HG03520 (cell line): ENCODE data around the gene MED13L.

Source experiments
- ATAC-seq: cut with Tn5 transposase; IDR thresholded peaks from one replicate; pipeline ENCODE4 v1.9.1; 2021; ENCODE audit warnings: mild to moderate bottlenecking, moderate library complexity; ENCODE audit not compliant: unreplicated experiment

MED13L gene

DNA sequence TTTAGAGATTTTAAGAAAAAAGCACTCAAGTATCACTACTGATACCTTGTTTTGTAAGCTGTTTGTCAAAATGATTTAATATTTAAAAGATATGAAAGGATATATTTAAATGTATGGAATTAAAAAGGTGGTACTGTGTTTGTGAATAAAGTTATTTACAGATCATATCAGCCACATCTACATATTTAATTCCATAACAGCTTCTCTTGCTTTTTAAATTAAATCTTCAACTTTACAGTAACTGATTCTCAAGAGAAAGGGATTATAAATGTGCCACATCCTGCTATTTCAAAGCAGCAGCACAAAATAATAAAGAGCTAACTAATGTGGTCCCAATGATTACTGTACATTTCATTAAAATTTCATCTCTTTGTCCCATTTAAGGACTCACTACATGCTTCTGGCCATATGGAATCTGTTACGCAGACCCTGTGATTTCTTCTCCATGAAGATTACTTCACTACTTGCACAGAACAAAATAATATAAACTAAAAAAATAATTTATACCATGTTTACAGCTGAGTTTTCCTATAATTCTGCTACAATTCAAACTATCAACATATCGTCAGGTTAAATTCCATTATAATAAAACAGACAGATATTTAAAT lies 117.8 kb downstream of the MED13L start:
- ATAC-seq: no peak

DNA sequence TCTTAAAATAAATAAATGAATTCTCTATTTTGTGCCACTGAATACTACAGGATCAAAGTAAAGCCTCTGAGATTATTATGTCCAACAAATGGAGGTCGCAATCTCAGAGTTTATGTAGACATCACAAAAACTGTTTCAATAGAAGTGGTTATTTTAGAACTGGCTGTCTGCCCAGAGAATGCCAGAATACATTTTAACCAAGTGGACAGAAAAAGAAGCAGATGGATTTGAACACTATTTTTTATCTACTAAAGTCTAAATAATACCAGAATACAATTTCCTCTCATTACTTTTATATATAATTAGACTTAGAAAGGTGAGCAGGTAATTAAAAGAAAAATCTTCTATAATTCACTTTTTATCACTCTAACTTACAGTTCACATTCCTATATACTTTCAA lies 118.3 kb downstream of the MED13L start:
- no peak for ATAC-seq

DNA sequence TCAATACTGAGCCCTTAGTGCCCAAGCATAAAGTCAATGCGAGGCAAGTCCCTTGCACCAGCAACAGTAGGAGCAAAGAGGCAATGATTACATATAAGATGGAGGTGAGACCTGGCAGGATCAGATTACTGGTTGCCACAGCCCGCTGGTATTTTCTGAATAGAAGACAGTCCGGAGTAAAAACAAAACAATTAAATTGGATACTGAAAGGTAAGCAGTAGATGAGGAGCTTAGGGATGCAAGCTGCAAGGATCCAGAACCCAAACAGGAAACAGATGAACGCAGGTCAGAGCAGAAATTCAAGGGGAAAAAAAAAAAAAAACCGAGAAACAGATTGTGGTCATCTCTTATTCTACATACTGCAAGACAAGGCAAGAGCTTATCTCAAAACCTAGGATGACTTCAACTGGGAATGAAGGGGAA lies 119.6 kb downstream of the MED13L start:
- ATAC-seq: no peak

DNA sequence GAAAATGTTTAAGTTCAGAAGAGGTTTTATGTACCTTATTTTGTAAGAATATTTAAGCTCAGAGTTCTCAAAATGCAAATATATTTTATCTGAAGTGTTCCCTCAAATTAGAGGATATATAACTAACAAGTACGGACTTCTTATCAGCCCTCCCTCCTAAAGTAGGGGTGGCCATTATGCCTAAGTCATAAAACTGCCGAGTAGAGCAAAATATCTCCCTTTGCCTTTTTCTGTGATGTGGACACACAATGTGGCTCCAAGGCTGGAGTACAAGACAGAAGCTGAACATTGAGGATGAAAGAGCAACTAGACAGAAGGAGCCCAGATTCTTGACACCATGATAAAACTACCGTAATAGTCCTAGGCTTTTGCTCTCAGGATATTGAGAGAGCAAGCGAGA lies 120.9 kb downstream of the MED13L start:
- ATAC-seq: no peak

DNA sequence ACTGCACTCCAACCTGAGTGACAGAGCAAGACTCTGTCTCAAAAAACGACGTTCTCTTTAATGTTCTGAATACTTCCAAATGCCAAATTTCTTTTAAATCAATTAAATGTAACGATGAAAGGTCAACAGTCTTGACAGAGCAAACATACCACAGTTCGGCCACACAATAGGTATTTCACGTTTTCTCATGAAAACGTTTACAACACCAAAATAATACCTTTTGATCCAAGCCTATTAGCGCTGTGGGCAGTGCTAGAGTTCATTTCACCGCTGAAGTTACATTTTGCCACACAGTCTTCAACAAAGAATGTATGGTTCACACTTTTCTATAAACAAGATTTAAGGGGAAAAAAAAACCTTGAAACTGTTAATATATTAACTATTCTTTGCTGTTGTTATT lies 122.1 kb downstream of the MED13L start:
- ATAC-seq: no peak

DNA sequence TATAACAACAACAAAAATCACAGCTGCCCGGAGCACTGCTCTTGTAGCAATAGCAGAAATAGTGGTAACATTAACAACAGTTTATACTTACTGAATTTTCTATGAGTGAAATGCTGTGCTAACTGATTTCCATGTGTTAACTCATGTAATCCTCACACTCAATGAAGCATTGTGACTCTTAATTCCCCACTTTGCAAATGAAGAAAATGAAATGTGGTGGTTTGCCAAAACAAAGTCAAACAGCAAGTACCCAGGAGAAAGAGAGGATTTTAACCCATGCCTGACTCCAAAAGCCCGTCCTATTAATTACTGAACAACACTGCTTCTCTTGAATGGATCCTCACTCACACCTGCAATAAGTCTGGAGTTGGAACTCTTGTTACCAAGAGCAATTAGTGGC lies 123.5 kb downstream of the MED13L start:
- ATAC-seq: no peak

DNA sequence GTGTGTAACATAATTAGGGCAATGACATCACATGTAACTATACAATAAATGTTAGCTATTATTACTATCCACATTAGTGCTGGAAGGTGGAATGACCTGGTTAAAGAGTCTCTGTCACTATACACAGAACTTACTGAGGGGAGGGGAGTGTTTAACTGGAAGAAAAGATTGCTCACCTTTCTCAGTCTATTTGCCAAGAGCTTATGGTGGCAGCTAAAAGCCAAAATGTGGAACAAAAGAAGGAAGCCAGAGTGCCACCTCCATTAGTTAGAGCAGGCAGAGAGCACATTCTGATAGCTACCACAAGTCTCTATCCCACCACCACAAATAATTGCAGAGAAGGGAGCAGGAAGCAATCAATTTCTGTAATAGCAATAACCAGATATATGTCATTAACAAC lies 124.4 kb downstream of the MED13L start:
- ATAC-seq: no peak

DNA sequence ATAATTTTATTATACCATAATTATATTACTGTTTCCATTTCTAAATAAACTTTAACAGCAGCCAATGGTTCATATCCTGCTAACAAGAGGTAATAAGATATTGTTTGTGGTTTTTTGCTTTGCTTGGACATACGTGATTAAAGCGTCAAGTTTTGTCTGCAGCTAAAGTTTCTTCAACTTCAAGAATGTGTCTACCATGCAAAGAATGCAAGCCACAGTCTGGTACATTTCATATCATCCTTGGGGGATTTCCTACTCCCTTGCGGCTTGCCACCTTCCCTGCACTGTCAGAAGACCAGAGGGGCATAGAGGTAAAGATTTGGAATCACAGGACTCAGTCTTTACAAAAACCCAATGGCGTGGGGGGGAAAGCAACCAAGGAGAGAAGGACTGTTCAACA lies 125.2 kb downstream of the MED13L start:
- ATAC-seq: no peak

DNA sequence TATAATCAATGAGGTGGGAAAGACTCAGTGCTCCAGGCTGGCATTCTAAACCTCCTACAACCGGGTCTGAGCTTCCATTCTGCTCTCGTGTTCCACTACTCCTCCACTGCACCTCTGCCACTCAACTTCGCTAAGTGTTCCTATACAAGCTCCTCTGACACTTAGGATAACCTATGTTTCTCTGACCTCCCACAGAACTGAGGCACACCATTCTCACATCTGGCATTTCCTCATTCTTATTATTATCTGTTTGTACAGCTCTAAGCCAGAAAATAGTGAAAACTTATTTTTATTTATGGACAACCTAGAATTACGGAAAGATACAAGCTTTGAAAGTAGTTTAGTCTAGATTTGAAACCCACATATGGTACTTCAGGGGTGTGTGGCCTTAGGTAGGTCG lies 127.0 kb downstream of the MED13L start:
- no peak for ATAC-seq

DNA sequence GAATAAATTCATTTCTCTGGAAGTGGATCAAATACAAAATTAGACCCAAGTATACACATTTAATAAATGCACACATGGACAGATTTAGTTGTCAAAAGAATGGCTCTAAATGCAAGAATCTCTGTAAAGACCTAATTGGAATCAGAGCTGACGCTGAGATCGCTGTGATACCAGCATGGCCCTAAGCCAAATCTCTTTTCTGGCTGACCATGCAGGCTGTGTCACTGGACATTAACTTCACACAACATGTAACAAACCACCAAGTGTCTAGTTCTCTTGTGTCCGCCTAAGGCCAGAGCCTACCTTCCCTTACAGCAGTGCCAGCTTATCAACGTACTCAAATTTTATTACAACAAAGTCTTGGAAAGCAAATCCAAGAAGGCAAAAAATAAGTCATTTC lies 127.5 kb downstream of the MED13L start:
- no peak for ATAC-seq

DNA sequence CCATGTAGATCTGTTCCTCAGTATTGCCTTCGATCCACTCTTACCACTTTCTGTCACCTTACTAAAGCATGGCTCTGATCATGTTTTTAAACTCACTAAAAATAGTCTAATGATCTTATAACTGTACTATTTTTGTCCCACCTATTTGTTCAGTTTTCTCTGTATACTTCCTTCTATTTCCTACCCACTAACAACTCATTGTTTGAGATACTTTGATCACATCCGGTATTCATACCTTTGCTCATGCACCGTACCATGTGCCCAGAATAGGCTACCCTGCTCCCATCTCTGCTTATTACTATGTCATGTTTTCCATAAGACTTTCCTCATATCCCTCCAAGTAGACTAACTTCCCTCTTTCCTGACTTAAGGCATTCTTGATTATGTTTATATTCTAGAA lies 128.6 kb downstream of the MED13L start:
- ATAC-seq: no peak

DNA sequence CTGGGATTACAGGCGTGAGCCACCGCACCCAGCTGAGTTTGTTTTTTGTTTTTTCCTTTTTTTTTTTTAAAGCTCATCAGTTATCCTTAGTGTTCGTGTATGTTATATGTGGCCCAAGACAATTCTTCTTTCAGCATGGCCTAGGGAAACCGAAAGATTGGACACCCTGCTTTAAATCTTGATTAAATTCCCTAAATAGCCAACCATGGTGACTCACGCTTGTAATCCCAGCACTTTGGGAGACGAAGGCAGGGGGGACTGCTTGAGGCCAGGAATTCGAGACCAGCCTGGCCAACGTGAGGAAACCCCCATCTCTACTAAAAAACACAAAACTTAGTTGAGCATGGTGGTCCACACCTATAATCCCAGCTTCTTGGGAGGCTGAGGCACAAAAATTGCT lies 131.1 kb downstream of the MED13L start:
- ATAC-seq: no peak

DNA sequence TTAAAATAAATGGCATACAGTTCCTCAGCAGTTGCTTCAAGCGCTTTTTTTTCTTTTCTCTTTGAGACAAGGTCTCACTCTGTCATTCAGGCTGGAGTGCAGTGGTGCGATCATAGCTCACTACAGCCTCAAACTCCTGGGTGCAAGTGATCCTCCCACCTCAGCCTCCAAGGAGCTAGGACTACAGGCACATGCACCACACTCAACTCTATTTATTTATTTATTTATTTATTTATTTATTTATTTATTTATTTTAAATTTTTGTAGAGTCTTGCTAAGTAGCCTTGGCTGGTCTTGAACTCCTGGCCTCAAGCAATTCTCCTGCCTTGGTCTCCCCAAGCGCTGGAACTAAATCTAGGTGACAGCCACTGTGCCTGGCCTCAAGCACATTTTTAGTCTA lies 132.0 kb downstream of the MED13L start:
- no peak for ATAC-seq

DNA sequence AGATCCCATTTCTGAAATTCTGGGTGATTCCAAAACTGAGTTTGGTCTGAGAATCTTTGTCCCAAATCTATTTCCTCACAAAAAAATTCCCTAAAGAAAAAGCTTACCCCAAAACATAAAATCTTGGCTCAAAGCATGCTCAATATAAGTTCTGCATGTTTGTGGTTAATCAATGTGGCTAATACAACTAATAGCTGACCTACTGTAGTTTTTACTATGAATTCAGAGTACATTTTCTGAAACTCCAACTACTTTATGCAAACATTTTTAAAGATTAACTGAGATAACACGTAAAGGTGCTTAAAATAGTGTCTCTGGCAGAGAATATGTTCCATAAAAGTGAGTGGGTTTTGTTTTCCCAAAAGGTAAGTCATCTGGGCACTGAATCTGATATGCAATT lies 133.1 kb downstream of the MED13L start:
- ATAC-seq: no peak

DNA sequence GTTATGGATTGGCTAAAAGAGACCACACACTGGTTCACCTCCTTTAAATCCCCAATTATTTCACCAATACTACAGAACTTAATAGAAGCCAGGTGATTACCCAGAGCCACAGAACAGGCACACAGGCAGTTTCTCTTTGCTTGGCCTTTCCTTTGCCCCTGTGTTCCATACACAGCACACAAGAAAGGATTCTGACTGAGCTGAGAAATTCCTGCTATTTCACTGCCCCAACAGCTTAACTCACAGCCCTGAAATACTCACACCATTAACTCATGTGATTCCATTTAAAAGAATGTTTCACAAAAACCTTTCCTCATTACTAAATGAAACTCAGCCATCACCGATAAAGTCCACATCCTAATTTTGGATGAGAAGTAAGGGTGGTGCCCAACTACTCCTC lies 133.6 kb downstream of the MED13L start:
- no peak for ATAC-seq

DNA sequence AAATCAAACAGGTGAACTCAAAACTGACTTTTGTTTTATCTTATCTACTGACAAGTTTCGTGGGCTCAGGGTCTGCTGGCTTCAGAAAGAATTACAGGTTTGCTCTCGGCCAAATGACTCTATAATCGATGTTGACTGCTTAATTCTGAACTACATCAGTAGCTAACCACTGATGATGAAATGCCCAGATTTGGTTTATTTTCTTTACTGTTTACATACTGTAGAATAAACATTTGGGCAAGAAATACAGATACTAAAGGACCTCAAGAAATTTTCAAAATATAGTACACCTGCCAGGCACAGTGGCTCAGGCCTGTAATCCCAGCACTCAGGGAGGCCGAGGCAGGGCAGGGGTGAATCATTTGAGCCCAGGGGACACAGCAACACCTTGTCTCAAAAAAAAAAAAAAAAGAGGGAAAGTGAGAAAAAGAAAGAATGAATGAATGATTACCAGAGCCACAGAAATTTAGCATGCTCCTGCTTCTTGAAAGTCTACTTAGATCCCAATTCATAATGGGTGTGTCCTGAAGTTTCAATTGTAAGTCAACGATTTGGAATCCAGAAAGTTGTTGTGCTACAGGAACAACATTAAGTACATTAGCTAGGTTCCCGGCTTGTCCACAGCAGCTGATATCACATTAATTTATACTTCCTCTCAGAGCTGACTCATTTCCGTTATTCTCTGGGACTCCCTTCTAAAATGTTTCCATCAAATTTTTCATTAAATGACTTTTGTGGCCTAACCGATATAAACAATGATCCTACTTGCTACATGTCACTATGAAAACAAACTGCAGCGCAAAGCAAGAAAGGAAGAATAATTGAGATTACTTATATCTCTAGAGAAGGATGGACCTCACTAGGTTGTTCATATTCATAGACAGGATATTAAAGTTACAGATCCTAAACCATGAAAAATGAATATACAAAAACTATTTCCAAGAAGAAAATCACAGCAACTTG lies 134.3 kb downstream of the MED13L start:
- ATAC-seq: no peak

DNA sequence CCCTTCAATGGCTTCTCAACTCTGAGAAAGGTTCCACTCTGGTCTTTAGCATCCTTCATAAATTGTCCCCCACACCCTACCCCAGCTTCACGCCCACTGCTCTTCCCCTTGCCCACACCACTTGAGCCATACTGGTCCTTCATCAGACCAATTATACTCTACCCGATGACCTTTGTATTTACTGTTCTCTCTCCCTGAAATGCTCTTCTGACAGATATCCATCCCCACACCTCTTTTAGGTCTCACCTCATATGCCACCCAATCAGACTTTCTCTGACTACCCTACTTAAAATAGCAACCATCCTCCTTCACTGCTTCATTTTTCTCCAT lies 135.7 kb downstream of the MED13L start:
- no peak for ATAC-seq

DNA sequence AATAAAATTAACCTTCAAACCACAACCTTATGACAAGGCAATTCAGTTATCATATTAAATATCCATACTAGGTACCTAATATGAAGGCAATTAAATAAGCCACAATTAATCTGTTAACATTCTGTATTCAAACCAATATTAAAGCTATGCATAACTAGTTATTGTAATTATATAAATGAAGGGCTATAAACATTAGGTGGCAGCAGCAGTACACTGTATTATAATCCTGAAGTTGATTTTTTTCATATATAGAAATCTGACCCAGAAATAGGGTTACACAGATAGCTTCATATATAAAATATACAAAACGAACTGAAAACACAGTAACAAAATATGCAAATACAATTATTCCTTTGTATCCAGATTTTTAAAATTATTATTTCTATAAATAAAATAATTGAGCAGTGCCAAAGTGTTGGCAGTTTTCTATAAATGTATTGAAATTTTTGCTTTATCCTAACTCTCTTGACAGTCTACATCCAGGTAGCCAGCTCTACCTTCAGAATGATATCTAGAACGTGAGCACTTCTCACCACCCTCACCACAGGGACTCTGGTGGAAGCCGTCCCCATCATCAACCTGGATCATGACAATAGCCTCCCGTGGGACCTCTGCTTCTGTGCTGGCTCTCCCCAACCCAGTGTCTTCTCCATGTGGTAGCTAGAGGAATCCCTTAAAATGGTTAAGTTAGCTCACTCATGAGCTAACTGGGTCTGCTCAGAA lies 136.2 kb downstream of the MED13L start:
- no peak for ATAC-seq

DNA sequence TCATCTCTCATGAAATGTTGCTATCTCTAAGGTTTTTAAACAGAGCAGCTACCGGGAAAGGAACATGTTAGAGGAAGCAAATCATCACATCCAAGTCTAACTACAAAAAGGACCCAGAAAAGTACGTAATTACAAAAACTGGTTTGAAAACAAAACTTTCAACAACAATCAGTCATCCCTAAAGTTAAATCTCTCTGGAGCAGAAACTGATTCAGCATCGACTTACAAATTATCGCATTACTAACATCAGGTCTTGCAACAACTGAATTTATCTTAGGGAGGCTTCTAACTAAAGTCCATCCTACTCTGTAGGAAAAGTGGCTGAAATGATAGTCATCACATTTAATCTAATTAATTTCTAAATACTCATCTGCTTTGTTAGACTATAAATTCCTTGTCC lies 137.0 kb downstream of the MED13L start:
- no peak for ATAC-seq

DNA sequence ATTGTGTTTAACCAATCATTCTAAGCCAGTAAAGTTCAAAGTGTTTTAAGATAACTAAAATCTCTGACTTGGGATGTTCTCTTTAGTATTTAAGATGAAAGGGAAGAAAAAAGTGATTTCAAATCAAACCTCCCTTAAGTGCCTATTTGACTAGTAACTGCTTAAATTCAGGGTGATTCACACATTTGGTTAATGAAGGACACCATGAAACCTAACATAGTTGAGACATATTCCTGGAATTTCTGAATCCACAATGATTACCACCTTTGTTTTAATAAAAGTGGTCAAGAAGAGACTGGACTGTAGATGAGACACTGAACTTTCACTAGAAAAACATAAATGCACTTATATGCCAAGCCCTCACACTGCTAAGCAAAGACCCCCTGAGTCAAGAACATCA lies 138.7 kb downstream of the MED13L start:
- no peak for ATAC-seq

DNA sequence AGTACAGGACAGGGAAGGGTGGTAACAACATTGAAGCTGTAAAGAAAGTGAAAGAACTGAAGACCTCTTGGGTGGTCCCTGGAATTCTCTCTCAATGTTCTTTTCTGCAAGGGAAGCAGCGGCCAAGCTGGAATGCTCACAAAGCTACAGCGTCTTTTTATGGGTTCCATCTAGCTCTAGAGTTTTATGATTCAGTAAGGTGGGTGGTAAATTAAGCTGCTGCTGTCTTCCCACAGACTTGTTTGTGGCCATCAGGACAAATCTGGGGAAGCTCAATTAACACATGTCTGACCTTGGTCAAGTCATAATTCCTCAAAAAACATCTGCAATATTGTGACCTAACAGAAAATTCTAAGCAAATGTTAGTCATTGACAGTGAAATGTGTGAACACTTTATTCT lies 139.1 kb downstream of the MED13L start:
- no peak for ATAC-seq

DNA sequence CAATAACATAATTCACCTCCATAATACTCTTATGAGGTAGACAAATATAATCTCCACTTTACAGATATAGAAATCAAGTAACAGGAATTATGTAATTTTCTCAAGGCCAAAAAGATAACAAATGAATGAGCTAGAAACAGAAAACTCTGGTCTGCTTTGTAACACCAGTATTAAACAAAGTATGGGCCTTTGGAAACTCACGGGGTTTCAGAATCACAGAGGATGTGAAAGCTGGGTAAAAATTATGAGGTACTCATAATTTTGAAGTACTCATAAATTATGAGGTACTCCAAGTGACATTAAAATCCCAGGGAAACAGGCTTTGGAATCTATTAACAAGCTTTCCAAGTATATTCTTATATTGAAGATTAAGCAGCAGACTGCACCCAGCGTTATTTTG lies 140.2 kb downstream of the MED13L start:
- no peak for ATAC-seq
